ENCODE measurements around the gene NBEA.

Gene NBEA

GRCh38 chr13:35648201-35648600 lies 706.1 kb downstream of the NBEA start:
- TF ChIP-seq CTCF (IDR thresholded peaks at IDR 0.05; ENCODE audit: control extremely low read depth, extremely low read depth, low read depth, missing control alignments), result no peak
- ChIA-PET POLR2A (no interaction called here), CTCF (interaction anchor here (0.8 to 2.3 kb wide), 3 partner anchors 11 to 68 kb away, joined by 3 to 10 read pairs (median 4); no protein-coding TSS in a partner anchor)

DNA sequence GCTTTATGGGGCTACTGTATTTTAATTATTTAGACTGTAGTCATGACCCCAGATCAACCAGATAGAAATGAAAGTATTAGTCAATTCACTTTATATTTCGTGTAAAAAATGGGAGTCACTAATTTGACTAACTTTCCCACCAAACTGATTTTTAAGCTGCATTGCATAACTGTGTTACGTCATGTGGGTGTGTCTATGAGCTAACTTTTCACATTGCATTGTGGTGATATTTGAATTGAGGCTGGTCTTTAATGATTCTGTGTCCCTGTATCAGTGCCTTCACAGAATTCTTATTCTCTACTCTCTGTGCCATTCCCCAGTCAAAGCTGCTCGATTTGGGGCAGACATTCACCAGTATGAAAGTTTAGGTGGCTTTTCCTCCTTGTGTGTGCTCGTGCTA lies 707.1 kb downstream of the NBEA start:
- DNase-seq (ENCODE audit: extremely low spot score), result no peak
- CTCF ChIA-PET, result interaction anchor here (0.8 to 2.3 kb wide), 4 partner anchors 10 to 67 kb away, joined by 3 to 10 read pairs (median 4); no protein-coding TSS in a partner anchor
- POLR2A ChIA-PET, result no interaction called here
- no peak for TF ChIP-seq CTCF (IDR thresholded peaks at IDR 0.05; ENCODE audit: control extremely low read depth, extremely low read depth, low read depth, missing control alignments)

More at GRCh38 chr13:35648201-35648600, 706.1 kb downstream of the NBEA start:
- no peak for DNase-seq (ENCODE audit: extremely low spot score)

GRCh38 chr13:35659796-35660195 lies 717.7 kb downstream of the NBEA start:
- POLR2A ChIA-PET, result no interaction called here
- CTCF ChIA-PET, result interaction anchor here (2.8 to 4.1 kb wide), 2 partner anchors 11 to 14 kb away, joined by 10 to 16 read pairs; no protein-coding TSS in a partner anchor
- DNase-seq (ENCODE audit: extremely low spot score), result no peak
- TF ChIP-seq CTCF (IDR thresholded peaks at IDR 0.05; ENCODE audit: control extremely low read depth, extremely low read depth, low read depth, missing control alignments), result no peak

- ChIA-PET CTCF (interaction anchor here (0.8 to 1.5 kb wide), 2 partner anchors 10 to 11 kb away, joined by 3 to 4 read pairs; no protein-coding TSS in a partner anchor), POLR2A (no interaction called here)
- DNase-seq (ENCODE audit: extremely low spot score), result no peak
- no peak for TF ChIP-seq CTCF (IDR thresholded peaks at IDR 0.05; ENCODE audit: control extremely low read depth, extremely low read depth, low read depth, missing control alignments)
Measured at GRCh38 chr13:35664747-35665146, 722.7 kb downstream of the NBEA start.

DNA sequence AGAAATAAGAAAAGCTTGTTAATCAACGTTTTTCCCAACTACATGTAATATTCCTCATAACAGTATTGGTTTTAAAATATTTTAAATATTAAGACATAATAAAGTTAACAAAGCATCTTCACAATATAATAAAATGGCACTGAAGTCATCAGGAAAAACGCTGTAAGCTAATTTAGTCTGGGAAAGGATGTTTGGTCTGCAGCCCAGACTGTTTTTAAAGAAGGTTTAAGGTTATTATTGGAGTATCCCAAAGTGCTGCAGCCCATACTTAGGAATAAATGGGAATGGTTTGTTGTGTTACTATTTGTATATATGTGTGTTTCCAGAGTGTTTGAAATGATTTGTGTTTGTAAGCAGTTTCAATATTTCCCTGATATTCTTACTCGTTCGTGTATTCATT lies 727.3 kb downstream of the NBEA start:
- ChIA-PET CTCF (interaction anchor here (1.2 kb wide), 1 partner anchor 92 kb away, joined by 3 read pairs; no protein-coding TSS in a partner anchor), POLR2A (no interaction called here)
- TF ChIP-seq CTCF (IDR thresholded peaks at IDR 0.05; ENCODE audit: control extremely low read depth, extremely low read depth, low read depth, missing control alignments), result no peak
- no peak for DNase-seq (ENCODE audit: extremely low spot score)

- ChIA-PET CTCF (no interaction called here), POLR2A (no interaction called here)
- TF ChIP-seq CTCF (IDR thresholded peaks at IDR 0.05; ENCODE audit: control extremely low read depth, extremely low read depth, low read depth, missing control alignments), result no peak
- DNase-seq (ENCODE audit: extremely low spot score), result no peak
Measured at GRCh38 chr13:35672611-35673010, 730.5 kb downstream of the NBEA start.

Data from GM10248 (cell line).